AG08395 (cell line): ENCODE results near the gene RUNX1.

ENCODE experiments used
- DNase-seq: peaks from one replicate; pipeline ENCODE4 v3.0.0; 2012; ENCODE audit warnings: mixed read lengths, low spot score

Gene RUNX1

GRCh38 chr21:34897828-34898227, 151.3 kb downstream of the RUNX1 start:
- no peak for DNase-seq

GRCh38 chr21:34894401-34894800, 154.7 kb downstream of the RUNX1 start:
- no peak for DNase-seq

- no peak for DNase-seq
These were observed 156.9 kb downstream of the RUNX1 start for GRCh38 chr21:34892209-34892608.

GRCh38 chr21:34891613-34891943, 157.5 kb downstream of the RUNX1 start:
- no peak for DNase-seq

GRCh38 chr21:34890724-34891612, 158.1 kb downstream of the RUNX1 start:
- DNase-seq: no peak

- DNase-seq: no peak
These were observed 158.7 kb downstream of the RUNX1 start for GRCh38 chr21:34890470-34890723.

GRCh38 chr21:34889676-34890469, 159.2 kb downstream of the RUNX1 start:
- DNase-seq: peak; percentile 80

GRCh38 chr21:34889320-34889675, 159.8 kb downstream of the RUNX1 start:
- peak; percentile 29 for DNase-seq

GRCh38 chr21:34888569-34889319, 160.4 kb downstream of the RUNX1 start:
- peak; percentile 90 for DNase-seq

GRCh38 chr21:34887725-34888568, 161.2 kb downstream of the RUNX1 start:
- DNase-seq: peak; percentile 85

GRCh38 chr21:34887105-34887442, 162.0 kb downstream of the RUNX1 start:
- no peak for DNase-seq

GRCh38 chr21:34886240-34887104, 162.6 kb downstream of the RUNX1 start:
- no peak for DNase-seq

GRCh38 chr21:34885626-34886239, 163.4 kb downstream of the RUNX1 start:
- no peak for DNase-seq

GRCh38 chr21:34885125-34885524, 164.0 kb downstream of the RUNX1 start:
- no peak for DNase-seq

- DNase-seq: no peak
These were observed 164.7 kb downstream of the RUNX1 start for GRCh38 chr21:34884346-34884929.

GRCh38 chr21:34883491-34884271, 165.4 kb downstream of the RUNX1 start:
- no peak for DNase-seq

- no peak for DNase-seq
These were observed 166.4 kb downstream of the RUNX1 start for GRCh38 chr21:34882719-34883131.

GRCh38 chr21:34881839-34882371, 167.2 kb downstream of the RUNX1 start:
- peak; percentile 64 for DNase-seq

GRCh38 chr21:34881421-34881820, 167.7 kb downstream of the RUNX1 start:
- peak; percentile 47 for DNase-seq
